Right lobe of liver (tissue), 6 donors: Measurements from ENCODE around the gene VAV3. TPM values are rescaled to one million over a fixed set of nuclear protein-coding genes. Genes with fewer than 3 reads are reported as not detected.

Source experiments
- ATAC-seq, 4 donors: fragments of 200-7000 bp; cut with Tn5 transposase; one replicate each; pipeline ENCODE4 v1.9.1; 2020; ENCODE audit warnings: mild to moderate bottlenecking in 4 of 4, moderate library complexity in 4 of 4
- DNase-seq, 3 donors: peaks; one replicate each; pipeline ENCODE4 v3.0.0-alpha.2; 2020
- H3K27ac ChIP-seq, 3 donors: fragments of 200-600 bp; one replicate each; pipeline ENCODE4 v1.8.0; 2022
- H3K27me3 ChIP-seq, 2 donors: fragments of 200-600 bp; one replicate each; pipeline ENCODE4 v1.8.0; 2022
- H3K36me3 ChIP-seq, 4 donors: fragments of 200-600 bp; sonication (generic) in 1 of 4; one replicate each; pipeline versions ENCODE4 v1.5.1 to v1.8.0; 2017 to 2022; ENCODE audit warnings: control low read depth in 1 of 4
- H3K4me1 ChIP-seq, 4 donors: fragments of 200-600 bp; sonication (generic) in 1 of 4; one replicate each; pipeline versions ENCODE4 v1.5.1 to v1.8.0; 2017 to 2022; ENCODE audit warnings: control low read depth in 1 of 4
- H3K4me3 ChIP-seq, 3 donors: fragments of 200-600 bp; one replicate each; pipeline ENCODE4 v1.8.0; 2022
- H3K9me3 ChIP-seq, 4 donors: fragments of 200-600 bp; sonication (generic) in 1 of 4; one replicate each; pipeline versions ENCODE4 v1.5.1 to v1.8.0; 2017 to 2022; ENCODE audit warnings: control low read depth in 1 of 4
- POLR2A ChIP-seq: fragments of 450-650 bp; IDR thresholded peaks from one replicate; pipeline ENCODE4 v1.6.1; 2017; ENCODE audit warnings: antibody characterized with exemption, mild to moderate bottlenecking
- WGBS: methylation state at CpG from one replicate; pipeline ENCODE4 v1.1.6; 2018; ENCODE audit warnings: low coverage, low lambda C conversion rate; ENCODE audit not compliant: insufficient coverage; ENCODE audit errors: missing lambda C conversion rate; 5-methylcytosine and 5-hydroxymethylcytosine counted together
- intact Hi-C, 2 donors: fragments of 100-400 bp; cut with DNase I; formaldehyde crosslinking; loops; one replicate each; pipeline versions ENCODE4 v1.11.2 to v1.14.1; 2022
- total RNA-seq, 6 experiments: library from RNA; depleted of rRNA in 2 of 6; stranded (reverse); fragments of >200 nt in 2 of 6; fragmentation: NEBNext Ultra II Directional in 3 of 6; extraction: Animal tissue kit (Norgen Biotek cat#: 25700) in 3 of 6; gene quantifications; one replicate each; pipeline versions ENCODE4 v1.1.0 to v1.2.4, GENCODE V29; 2016 to 2023
- TF ChIP-seq, protein P1 (sequence below), 4 donors: fragments of 200-600 bp in 3 of 4; fragments of 450-650 bp in 1 of 4; IDR thresholded peaks; one replicate each; pipeline versions ENCODE4 v1.5.1 to v1.8.0; 2016 to 2022; ENCODE audit warnings: antibody characterized with exemption in 4 of 4, mild to moderate bottlenecking in 2 of 4
- donor health status: DM: no; HTN: yes; CAD: no.
- donor health status: DM: no; HTN: no; CAD: no.
- donor health status: DM: no; HTN: no; CAD: no.
- donor health status: DM: no; HTN: yes; CAD: no.
- donor health status: DM: no; HTN: yes; CAD: no.

Gene VAV3
- total RNA-seq, 6 experiments from 2014 or later, result 0.77 to 3.6 (median 1.5) TPM

- 88% methylated on average over 3 of the region's 3 CpGs for WGBS
- H3K27ac ChIP-seq, result no peak overlapping the region
- H3K4me1 ChIP-seq, result no peaks in the 10 kb centered on the region
- intact Hi-C loops, result no loop called here
- TF ChIP-seq, protein P1, sequence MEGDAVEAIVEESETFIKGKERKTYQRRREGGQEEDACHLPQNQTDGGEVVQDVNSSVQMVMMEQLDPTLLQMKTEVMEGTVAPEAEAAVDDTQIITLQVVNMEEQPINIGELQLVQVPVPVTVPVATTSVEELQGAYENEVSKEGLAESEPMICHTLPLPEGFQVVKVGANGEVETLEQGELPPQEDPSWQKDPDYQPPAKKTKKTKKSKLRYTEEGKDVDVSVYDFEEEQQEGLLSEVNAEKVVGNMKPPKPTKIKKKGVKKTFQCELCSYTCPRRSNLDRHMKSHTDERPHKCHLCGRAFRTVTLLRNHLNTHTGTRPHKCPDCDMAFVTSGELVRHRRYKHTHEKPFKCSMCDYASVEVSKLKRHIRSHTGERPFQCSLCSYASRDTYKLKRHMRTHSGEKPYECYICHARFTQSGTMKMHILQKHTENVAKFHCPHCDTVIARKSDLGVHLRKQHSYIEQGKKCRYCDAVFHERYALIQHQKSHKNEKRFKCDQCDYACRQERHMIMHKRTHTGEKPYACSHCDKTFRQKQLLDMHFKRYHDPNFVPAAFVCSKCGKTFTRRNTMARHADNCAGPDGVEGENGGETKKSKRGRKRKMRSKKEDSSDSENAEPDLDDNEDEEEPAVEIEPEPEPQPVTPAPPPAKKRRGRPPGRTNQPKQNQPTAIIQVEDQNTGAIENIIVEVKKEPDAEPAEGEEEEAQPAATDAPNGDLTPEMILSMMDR (IDR thresholded peaks at IDR 0.05), result no peak
- H3K36me3 ChIP-seq, result no peaks in the 10 kb centered on the region
- H3K4me3 ChIP-seq, result no peak overlapping the region
- H3K27me3 ChIP-seq, result no peaks in the 10 kb centered on the region
- ATAC-seq, result no peak
- DNase-seq, result no peak
- no peaks in the 10 kb centered on the region for H3K9me3 ChIP-seq
Measured at GRCh38 chr1:107939256-107939655, 25.7 kb downstream of the VAV3 start.

GRCh38 chr1:107936498-107937481, 28.2 kb downstream of the VAV3 start:
- no peaks in the 10 kb centered on the region for H3K27me3 ChIP-seq
- ATAC-seq (peak; percentile 52 to 68 (median 64)), DNase-seq (no peak)
- WGBS, result 27% methylated on average over 9 of the region's 10 CpGs
- no peak overlapping the region for H3K27ac ChIP-seq
- H3K4me3 ChIP-seq, result no peak overlapping the region
- no peak for TF ChIP-seq POLR2A
- TF ChIP-seq, protein P1 (IDR thresholded peaks at IDR 0.05), result no peak
- no peaks in the 10 kb centered on the region for H3K4me1 ChIP-seq
- H3K36me3 ChIP-seq, result no peaks in the 10 kb centered on the region
- H3K9me3 ChIP-seq, result no peaks in the 10 kb centered on the region
- intact Hi-C loops, result no loop called here

GRCh38 chr1:107935396-107936064, 29.4 kb downstream of the VAV3 start:
- Histone ChIP-seq H3K4me1 (no peaks in the 10 kb centered on the region), H3K4me3 (no peak overlapping the region), H3K9me3 (no peaks in the 10 kb centered on the region), H3K36me3 (no peaks in the 10 kb centered on the region), H3K27me3 (no peaks in the 10 kb centered on the region), H3K27ac (no peak overlapping the region)
- TF ChIP-seq, protein P1 (IDR thresholded peaks at IDR 0.05), result no peak
- TF ChIP-seq POLR2A, result no peak
- intact Hi-C loops, result no loop called here
- DNase-seq, result no peak
- WGBS, result 31% methylated on average over 4 of the region's 4 CpGs
- peak in 1 of 4 donors; percentile 43 for ATAC-seq

DNA sequence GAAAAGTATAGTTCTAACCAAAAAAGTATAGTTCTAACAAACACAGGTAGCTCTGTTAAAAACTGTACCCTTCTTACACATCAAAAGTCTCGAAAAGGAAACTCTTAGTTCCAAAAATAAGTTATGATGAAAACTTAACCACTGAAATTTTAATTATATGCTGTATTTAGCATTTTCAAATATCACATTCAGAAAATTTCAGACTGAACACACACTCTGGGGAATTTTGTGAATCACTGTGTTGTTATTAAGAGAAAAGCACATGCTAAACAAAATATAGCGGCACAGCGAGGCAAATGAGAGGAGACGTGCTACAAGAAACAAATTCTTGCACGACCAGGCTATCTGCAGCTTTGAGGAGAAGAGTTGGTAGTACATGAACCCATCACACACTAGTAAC, 30.4 kb downstream of the VAV3 start:
- DNase-seq (no peak), ATAC-seq (no peak)
- Histone ChIP-seq H3K27ac (no peak overlapping the region), H3K27me3 (no peaks in the 10 kb centered on the region), H3K4me3 (no peak overlapping the region), H3K36me3 (no peaks in the 10 kb centered on the region), H3K4me1 (no peaks in the 10 kb centered on the region), H3K9me3 (no peaks in the 10 kb centered on the region)
- intact Hi-C loops, result no loop called here
- 77% methylated on average over 5 of the region's 5 CpGs for WGBS
- no peak for TF ChIP-seq POLR2A
- TF ChIP-seq, protein P1 (IDR thresholded peaks at IDR 0.05), result no peak
